Muscle of arm (tissue), 14 donors: Measurements from ENCODE around the gene LCNL1. TPM values are rescaled to one million over a fixed set of nuclear protein-coding genes. Genes with fewer than 3 reads are reported as not detected.

Experiments used
- DNase-seq: peaks from one replicate; pipeline ENCODE4 v3.0.0-alpha.2; 2013
- long read RNA-seq, 11 donors: transcript quantifications; one replicate each; lab custom pipeline, GENCODE V29; 2026
- polyA plus RNA-seq, 12 donors: library from polyadenylated mRNA; unstranded; fragments of 120-200 nt; gene quantifications; one replicate each; pipeline ENCODE4 v1.2.1, GENCODE V29; 2013; ENCODE audit not compliant: insufficient read length in 12 of 12

Gene LCNL1
- polyA plus RNA-seq: under 1 TPM in 10 of 12 donors, not detected in 2; 0.19 to 0.74 (median 0.54) TPM
- long read RNA-seq, donor 1: 0 reads
- long read RNA-seq, donor 2: 0 reads
- long read RNA-seq, donor 3: 0 reads
- long read RNA-seq, donor 4: 0 reads
- long read RNA-seq, donor 5: 0 reads
- long read RNA-seq, donor 6: 0 reads
- long read RNA-seq, donor 7: 0 reads
- long read RNA-seq, donor 8: 0 reads
- long read RNA-seq, donor 9: 0 reads
- long read RNA-seq, donor 10: 0 reads
- long read RNA-seq, donor 11: 0 reads

GRCh38 chr9:136982232-136983051, at the start of gene LCNL1:
LCNL1 (plus strand) TSS chr9:136982993; CDS start chr9:136983587, 594 bp downstream.
- no peak for DNase-seq

GRCh38 chr9:136934277-136934676, 48.5 kb upstream of the LCNL1 start:
- no peak for DNase-seq

DNA sequence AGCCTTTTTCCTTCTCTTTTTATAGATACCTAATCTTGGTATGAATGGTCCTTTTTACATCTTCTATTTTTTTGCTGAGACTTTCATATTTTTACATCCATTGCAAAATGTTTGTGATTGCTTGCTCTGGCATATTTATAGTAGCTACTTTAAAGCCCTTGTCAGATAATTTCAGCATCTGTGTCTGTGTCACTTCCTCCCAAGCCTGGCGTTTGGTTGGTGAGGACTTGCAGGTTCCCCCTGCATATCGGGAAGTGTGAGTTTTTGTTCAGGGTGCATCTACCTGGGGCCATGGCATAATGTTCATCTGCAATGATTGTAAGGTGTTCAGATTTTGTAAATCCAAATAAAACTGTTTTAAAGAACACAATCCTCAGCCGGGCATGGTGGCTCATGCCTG, 47.1 kb upstream of the LCNL1 start:
- no peak for DNase-seq

DNA sequence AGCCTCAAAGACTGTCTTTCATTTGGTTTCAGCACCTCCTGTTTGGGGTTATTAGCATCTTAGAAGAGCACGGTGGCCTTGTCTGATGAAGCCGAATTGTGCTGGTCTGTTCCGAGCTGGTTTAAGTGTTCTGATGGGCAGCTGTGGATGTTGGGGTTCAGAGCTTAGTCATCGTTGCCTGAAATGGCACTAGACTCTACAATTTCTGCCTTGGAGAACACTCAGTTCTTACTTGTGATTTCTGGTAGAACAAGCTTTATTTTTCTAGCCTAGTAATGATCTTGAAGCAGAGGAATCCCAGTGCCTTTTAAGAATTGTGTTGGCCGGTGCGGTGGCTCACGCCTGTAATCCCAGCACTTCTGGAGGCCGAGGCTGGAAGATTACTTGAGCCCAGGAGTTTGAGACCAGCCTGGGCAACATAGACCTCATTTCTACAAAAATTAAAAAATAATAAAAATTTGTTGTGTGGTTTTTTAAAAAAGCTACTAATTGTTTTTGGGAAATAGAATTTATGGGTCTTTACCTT, 46.1 kb upstream of the LCNL1 start:
- no peak for DNase-seq

- DNase-seq: no peak
These were observed 45.4 kb upstream of the LCNL1 start for GRCh38 chr9:136937186-136938001.

GRCh38 chr9:136939431-136939995, 43.3 kb upstream of the LCNL1 start:
- DNase-seq: no peak

DNA sequence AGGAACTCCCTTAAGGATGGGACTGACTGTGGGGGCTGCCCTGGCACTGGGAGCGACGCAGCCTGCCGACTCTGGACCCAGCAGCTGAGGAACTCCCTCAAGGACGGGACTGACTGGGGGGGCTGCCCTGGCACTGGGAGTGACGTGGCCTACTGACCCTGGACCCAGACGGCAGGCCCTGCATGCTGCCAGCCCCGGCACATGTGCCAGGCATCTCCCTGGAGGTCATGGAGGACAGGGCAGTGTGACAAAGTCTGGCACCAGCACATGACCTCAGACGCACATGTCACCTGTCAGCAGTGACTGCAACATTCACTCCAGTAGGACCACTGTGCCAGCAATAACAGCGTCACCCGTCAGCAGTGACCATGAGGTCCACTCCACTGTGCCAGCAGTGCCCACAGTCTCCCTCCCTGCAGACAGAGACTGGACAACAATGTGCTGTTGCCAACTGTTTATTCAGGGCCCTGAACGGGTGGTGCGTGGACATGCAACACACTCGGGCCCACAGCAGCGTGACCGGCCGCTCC, 42.7 kb upstream of the LCNL1 start:
- no peak for DNase-seq

- no peak for DNase-seq
These were observed 42.1 kb upstream of the LCNL1 start for GRCh38 chr9:136940526-136941230.

GRCh38 chr9:136941231-136942111, 41.3 kb upstream of the LCNL1 start:
- no peak for DNase-seq

- DNase-seq: no peak
These were observed 40.5 kb upstream of the LCNL1 start for GRCh38 chr9:136942112-136942880.

GRCh38 chr9:136942881-136943230, 39.9 kb upstream of the LCNL1 start:
- DNase-seq: no peak

DNA sequence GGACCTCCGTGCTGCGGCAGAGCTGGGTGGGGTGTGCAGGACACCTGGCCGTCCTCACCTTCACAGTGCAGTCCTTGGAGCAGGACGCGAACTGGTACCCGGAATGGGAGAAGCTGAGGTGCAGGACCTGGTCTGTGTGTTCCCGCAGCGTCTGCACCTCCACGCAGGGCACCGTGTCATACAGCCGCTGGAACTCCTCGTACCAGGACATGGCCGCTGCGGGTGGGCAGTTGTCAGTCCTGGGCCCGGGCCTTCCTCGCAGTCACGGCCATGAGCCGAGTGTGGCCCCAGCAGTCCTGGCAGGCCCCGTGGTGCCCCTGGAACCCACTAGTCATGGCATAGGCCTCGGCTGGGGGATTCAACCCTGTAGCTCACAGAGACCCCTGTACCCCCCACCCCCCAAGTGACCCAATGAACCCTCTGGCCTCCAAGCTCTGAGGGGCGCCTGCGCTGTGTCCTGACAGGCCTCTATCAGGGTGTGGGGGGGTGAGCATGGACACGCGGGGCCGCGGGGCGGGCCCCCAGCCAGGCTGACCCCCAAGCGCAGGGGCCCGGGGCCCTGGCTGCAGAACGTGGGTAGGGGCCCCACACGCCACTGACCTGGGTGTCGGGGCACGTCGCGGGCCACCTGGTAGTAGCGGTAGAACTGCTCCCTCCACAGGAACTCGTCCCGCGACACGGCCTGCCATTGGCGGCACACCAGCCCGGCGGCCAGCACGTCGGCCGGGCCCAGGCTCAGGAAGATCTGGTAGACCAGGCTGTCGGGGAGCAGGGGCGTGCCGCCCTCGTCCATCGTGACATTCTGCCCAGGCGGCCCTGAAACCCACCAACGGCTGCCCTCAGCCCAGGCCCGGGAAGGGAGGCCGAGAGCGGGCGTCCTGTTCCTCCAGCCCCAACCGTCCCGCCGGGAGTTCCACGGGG, 39.2 kb upstream of the LCNL1 start:
- DNase-seq: no peak

- DNase-seq: no peak
These were observed 38.6 kb upstream of the LCNL1 start for GRCh38 chr9:136944212-136944518.

DNA sequence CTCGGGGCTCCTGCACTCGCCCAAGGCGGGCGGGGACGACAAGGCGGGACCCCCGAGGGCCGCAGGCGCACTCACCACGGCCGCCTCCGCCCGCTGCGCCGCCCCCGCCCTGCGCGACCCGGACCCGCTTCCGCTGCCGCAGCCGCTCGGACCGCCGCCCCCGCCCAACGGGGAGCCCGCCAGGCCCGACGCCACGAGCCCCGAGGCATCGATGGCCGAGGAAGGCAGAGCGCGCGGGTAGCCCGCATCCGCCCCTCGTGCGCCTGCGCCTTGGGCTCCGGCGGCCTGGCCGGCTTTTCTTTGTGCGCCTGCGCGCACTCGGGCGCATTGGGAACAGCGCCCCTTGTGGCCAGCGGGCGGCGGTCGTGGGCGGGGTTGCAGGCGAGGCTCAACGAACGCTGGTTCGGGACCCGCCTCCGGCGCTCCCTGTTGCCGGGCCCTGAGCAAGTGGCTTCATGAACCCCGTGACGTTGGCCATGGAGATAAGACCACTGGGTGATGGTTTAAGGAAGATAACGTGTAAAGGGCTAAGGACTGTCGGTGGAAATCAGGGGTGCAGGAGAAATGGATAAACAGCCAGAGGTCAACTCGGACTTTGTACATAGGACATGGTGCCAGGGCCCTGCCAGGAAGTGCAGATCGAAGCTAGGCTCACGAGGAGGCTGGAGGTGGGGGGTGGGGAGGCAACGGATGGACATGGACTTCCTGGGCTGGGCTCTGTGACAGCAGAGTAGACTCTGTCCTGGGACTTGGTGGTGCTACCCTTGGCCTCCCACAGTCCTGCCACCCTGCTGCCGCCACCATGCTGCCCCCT, 38.1 kb upstream of the LCNL1 start, which contains the start of the genes C8G and FBXW5:
Gene C8G, plus strand, starts transcription at position 725 of the 814 bp plus-strand sequence. Its CDS starts 78 bp downstream, at position 803.
Gene FBXW5, minus strand, starts transcription at position 220 of the 814 bp plus-strand sequence. CDS start 655 bp downstream, outside the sequence.
- peak; percentile 96 for DNase-seq

DNA sequence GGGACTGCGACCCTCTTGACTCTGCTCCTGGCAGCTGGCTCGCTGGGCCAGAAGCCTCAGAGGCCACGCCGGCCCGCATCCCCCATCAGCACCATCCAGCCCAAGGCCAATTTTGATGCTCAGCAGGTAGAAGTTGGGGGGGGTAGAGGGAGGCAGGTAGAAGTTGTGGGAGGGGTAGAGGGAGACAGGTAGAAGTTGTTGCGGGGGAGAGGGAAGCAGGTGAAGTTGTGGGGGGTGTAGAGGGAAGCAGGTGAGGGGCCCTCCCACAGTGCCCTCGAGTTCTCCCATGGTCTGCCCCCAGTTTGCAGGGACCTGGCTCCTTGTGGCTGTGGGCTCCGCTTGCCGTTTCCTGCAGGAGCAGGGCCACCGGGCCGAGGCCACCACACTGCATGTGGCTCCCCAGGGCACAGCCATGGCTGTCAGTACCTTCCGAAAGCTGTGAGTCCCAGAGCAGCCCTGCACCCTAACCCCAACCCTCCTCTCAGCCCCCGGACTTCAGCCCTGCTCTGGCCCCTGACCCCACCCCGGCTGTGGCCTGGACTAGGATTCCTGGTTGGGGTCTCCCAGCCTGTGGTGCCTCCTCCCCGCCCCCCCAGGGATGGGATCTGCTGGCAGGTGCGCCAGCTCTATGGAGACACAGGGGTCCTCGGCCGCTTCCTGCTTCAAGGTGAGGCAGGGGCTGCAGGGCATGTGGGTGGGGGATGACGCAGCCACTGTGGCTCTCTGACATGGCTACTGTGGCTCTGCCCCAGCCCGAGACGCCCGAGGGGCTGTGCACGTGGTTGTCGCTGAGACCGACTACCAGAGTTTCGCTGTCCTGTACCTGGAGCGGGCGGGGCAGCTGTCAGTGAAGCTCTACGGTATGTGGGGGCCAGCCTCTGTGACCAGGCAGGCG, 37.2 kb upstream of the LCNL1 start:
- no peak for DNase-seq
